GM10248 (cell line): ENCODE results near the gene MCOLN2.

Experiments
- CTCF ChIA-PET: fragments of 300-600 bp; sonication (Branson Sonifier 250); formaldehyde crosslinking; extraction: SDS; loops from one replicate; lab custom pipeline; 2021; ENCODE audit warnings: antibody characterized with exemption; lab: Yijun Ruan, JAX
- POLR2A ChIA-PET: fragments of 350-650 bp; sonication (Branson Sonifier 250); formaldehyde crosslinking; extraction: SDS; loops from one replicate; lab custom pipeline; 2020; ENCODE audit warnings: antibody characterized with exemption; lab: Yijun Ruan, JAX
- DNase-seq: peaks from one replicate; pipeline ENCODE4 v3.0.0; 2012; ENCODE audit errors: extremely low spot score
- TF ChIP-seq, protein P1 (sequence below): IDR thresholded peaks from 2 replicates; pipeline ENCODE4 v1.5.1; 2012; ENCODE audit warnings: mild to moderate bottlenecking, low read depth; ENCODE audit errors: extremely low read depth, missing control alignments, control extremely low read depth

Gene MCOLN2

GRCh38 chr1:84887261-84887934 lies 109.5 kb downstream of the MCOLN2 start:
- ChIA-PET POLR2A (no interaction called here), CTCF (no interaction called here)
- no peak for DNase-seq
- TF ChIP-seq, protein P1, sequence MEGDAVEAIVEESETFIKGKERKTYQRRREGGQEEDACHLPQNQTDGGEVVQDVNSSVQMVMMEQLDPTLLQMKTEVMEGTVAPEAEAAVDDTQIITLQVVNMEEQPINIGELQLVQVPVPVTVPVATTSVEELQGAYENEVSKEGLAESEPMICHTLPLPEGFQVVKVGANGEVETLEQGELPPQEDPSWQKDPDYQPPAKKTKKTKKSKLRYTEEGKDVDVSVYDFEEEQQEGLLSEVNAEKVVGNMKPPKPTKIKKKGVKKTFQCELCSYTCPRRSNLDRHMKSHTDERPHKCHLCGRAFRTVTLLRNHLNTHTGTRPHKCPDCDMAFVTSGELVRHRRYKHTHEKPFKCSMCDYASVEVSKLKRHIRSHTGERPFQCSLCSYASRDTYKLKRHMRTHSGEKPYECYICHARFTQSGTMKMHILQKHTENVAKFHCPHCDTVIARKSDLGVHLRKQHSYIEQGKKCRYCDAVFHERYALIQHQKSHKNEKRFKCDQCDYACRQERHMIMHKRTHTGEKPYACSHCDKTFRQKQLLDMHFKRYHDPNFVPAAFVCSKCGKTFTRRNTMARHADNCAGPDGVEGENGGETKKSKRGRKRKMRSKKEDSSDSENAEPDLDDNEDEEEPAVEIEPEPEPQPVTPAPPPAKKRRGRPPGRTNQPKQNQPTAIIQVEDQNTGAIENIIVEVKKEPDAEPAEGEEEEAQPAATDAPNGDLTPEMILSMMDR, result no peak

GRCh38 chr1:84885469-84885868 lies 111.4 kb downstream of the MCOLN2 start:
- CTCF ChIA-PET, result no interaction called here
- POLR2A ChIA-PET, result no interaction called here
- DNase-seq, result no peak
- TF ChIP-seq, protein P1, result no peak

GRCh38 chr1:84884671-84885389 lies 112.1 kb downstream of the MCOLN2 start:
- POLR2A ChIA-PET, result no interaction called here
- TF ChIP-seq, protein P1, result no peak
- no peak for DNase-seq
- CTCF ChIA-PET, result interaction anchor here (0.8 kb wide), 1 partner anchor 28 kb away, joined by 3 read pairs; no protein-coding TSS in a partner anchor

- CTCF ChIA-PET, result interaction anchor here (1.3 kb wide), 1 partner anchor 11 kb away, joined by 3 read pairs; no protein-coding TSS in a partner anchor
Measured at GRCh38 chr1:84883286-84883685, 113.6 kb downstream of the MCOLN2 start.

DNA sequence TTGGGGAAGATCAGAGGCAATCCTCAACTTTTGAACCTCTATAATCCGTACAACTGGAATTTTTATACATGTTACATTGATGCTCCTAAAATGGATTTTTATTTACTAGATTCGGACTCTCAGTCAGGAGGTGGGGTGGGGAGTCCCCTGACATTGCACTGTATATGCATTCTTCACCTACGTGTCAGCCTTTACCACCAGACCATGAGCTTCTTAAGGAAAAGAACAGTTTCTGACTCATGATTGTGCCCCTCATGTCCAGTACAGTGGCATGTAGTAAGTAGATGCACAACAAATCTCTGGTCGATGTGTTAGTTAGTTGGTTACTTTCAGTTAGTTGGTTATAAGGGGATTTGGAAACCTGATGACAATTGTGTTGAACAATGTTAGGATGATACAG lies 119.3 kb downstream of the MCOLN2 start:
- POLR2A ChIA-PET, result no interaction called here

More at GRCh38 chr1:84883286-84883685, 113.6 kb downstream of the MCOLN2 start:
- POLR2A ChIA-PET, result no interaction called here
- DNase-seq, result no peak
- TF ChIP-seq, protein P1, result no peak

GRCh38 chr1:84876353-84876752 lies 120.6 kb downstream of the MCOLN2 start:
- no peak for DNase-seq
- ChIA-PET CTCF (interaction anchor here (1.2 kb wide), 1 partner anchor 24 kb away, joined by 3 read pairs; no protein-coding TSS in a partner anchor), POLR2A (no interaction called here)
- TF ChIP-seq, protein P1, result no peak

More for the DNA sequence above, 119.3 kb downstream of the MCOLN2 start:
- TF ChIP-seq, protein P1, result no peak
- CTCF ChIA-PET, result interaction anchor here (1.0 kb wide), 1 partner anchor 61 kb away, joined by 3 read pairs; no protein-coding TSS in a partner anchor
- DNase-seq, result no peak
